ENCODE data around the gene STXBP6. TPM values are rescaled to one million over a fixed set of nuclear protein-coding genes. Genes with fewer than 3 reads are reported as not detected.

The STXBP6 gene
- total and polyA plus RNA-seq, 2 of the 13 experiments (the other 11 are each of a cell fraction or from before 2014, with no cell fraction given), result 35.3 to 42.8 TPM

- TF ChIP-seq RXRB (CRISPR knock-in tag; IDR thresholded peaks at IDR 0.05; ENCODE audit: borderline replicate concordance), result no peak
- TF ChIP-seq ZNF362 (CRISPR knock-in tag; IDR thresholded peaks at IDR 0.05; ENCODE audit: borderline replicate concordance), result peak; percentile 51; the same call in 1 of the 2 replicates
- no peak for TF ChIP-seq BCL6 (CRISPR knock-in tag; IDR thresholded peaks at IDR 0.05)
- no peak for TF ChIP-seq ETV5 (CRISPR knock-in tag; IDR thresholded peaks at IDR 0.05; ENCODE audit: borderline replicate concordance)
- TF ChIP-seq PAXIP1 (CRISPR knock-in tag; conservative IDR thresholded peaks at IDR 0.05), result 0 out of 2 replicates have a peak, but pooled peaks have one; percentile 11
- TF ChIP-seq HMG20A (CRISPR knock-in tag; IDR thresholded peaks at IDR 0.05; ENCODE audit: borderline replicate concordance), result no peak
- TF ChIP-seq ZNF354B (CRISPR knock-in tag; IDR thresholded peaks at IDR 0.05), result no peak
- no peak for TF ChIP-seq PTBP1 (IDR thresholded peaks at IDR 0.05; ENCODE audit: low read depth, low read length, poor library complexity, severe bottlenecking)
- TF ChIP-seq SMAD3 (CRISPR knock-in tag; IDR thresholded peaks at IDR 0.05), result no peak
- TF ChIP-seq MAFF (IDR thresholded peaks at IDR 0.05; ENCODE audit: low read depth, low read length), result 0 out of 2 replicates have a peak, but pooled peaks have one; percentile 18
- no peak for TF ChIP-seq ZNF501 (CRISPR knock-in tag; IDR thresholded peaks at IDR 0.05)
- TF ChIP-seq ZMAT5 (CRISPR knock-in tag; IDR thresholded peaks at IDR 0.05; ENCODE audit: borderline replicate concordance, low read depth), result no peak
- no peak for TF ChIP-seq ZNF382 (CRISPR knock-in tag; IDR thresholded peaks at IDR 0.05; ENCODE audit: borderline replicate concordance)
- no peak for TF ChIP-seq CBX5 (CRISPR knock-in tag; IDR thresholded peaks at IDR 0.05; ENCODE audit: borderline replicate concordance)
- TF ChIP-seq ZNF18 (CRISPR knock-in tag; IDR thresholded peaks at IDR 0.05; ENCODE audit: insufficient replicate concordance), result no peak
- peak in 1 of 2 experiments; percentile 16; a peak in 1 of 4 replicates for TF ChIP-seq HMGXB4 (CRISPR knock-in tag; IDR thresholded peaks at IDR 0.05; ENCODE audit: borderline replicate concordance in 1 of 2, low read depth in 1 of 2)
- no peak for TF ChIP-seq MBD4 (IDR thresholded peaks at IDR 0.05; ENCODE audit: borderline replicate concordance, low read length)
- TF ChIP-seq HES4 (CRISPR knock-in tag; IDR thresholded peaks at IDR 0.05; ENCODE audit: borderline replicate concordance), result no peak
- peak; percentile 13 to 22; a peak in 1 of 4 replicates for TF ChIP-seq MAFK (conservative IDR thresholded peaks at IDR 0.05 in 1 of 2, IDR thresholded peaks at IDR 0.05 in 1 of 2; ENCODE audit: low read length in 2 of 2)
- no peak for TF ChIP-seq ATF7-NPFF (CRISPR knock-in tag; IDR thresholded peaks at IDR 0.05; ENCODE audit: low read depth)
- TF ChIP-seq NCOA1 (CRISPR knock-in tag; IDR thresholded peaks at IDR 0.05), result no peak
Measured at GRCh38 chr14:24965934-24966578, 83.9 kb downstream of the STXBP6 start (continued).

All from HepG2 (cell line).